Hepatocyte (in vitro differentiated cells): Measurements from ENCODE around the gene ASXL3.

Experiments
- EZH2 ChIP-seq: fragments of 200-600 bp; sonication (generic); IDR thresholded peaks from 2 replicates; pipeline ENCODE4 v1.6.1; 2016; ENCODE audit warnings: antibody characterized with exemption, mild to moderate bottlenecking, borderline replicate concordance
- TF ChIP-seq, protein P1 (sequence below): fragments of 200-600 bp; sonication (generic); IDR thresholded peaks from 2 replicates; pipeline ENCODE4 v1.5.1; 2016; ENCODE audit warnings: antibody characterized with exemption, mild to moderate bottlenecking; ENCODE audit not compliant: poor library complexity

DNA sequence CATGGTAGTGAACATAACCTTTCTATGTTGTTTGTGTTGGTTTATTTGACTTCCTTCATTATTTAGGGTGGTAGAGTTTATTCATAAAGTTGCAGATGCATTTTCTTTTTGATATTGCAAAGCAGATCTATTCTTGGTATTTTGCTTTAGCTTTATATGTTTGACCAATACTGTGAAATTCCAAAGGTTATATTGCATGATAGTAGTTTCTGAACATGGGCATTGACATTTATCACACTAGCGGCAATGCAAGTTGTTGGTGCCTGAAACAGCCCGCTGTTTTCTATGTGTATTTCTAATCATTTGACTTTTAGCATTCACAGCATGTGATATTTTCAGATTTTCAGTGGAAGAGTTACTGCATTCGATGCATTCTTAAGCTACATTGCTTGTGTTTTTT is 87.2 kb downstream of the ASXL3 start:
- TF ChIP-seq, protein P1, sequence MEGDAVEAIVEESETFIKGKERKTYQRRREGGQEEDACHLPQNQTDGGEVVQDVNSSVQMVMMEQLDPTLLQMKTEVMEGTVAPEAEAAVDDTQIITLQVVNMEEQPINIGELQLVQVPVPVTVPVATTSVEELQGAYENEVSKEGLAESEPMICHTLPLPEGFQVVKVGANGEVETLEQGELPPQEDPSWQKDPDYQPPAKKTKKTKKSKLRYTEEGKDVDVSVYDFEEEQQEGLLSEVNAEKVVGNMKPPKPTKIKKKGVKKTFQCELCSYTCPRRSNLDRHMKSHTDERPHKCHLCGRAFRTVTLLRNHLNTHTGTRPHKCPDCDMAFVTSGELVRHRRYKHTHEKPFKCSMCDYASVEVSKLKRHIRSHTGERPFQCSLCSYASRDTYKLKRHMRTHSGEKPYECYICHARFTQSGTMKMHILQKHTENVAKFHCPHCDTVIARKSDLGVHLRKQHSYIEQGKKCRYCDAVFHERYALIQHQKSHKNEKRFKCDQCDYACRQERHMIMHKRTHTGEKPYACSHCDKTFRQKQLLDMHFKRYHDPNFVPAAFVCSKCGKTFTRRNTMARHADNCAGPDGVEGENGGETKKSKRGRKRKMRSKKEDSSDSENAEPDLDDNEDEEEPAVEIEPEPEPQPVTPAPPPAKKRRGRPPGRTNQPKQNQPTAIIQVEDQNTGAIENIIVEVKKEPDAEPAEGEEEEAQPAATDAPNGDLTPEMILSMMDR, result no peak
- TF ChIP-seq EZH2, result no peak
